Chondrocyte (in vitro differentiated cells): ENCODE data around the gene SOS2. TPM values are rescaled to one million over a fixed set of nuclear protein-coding genes. Genes with fewer than 3 reads are reported as not detected.

Experiments used
- DNase-seq: peaks from one replicate; pipeline ENCODE4 v3.0.0; 2021; ENCODE audit warnings: mixed read lengths, low spot score
- H3K27ac Mint-ChIP-seq: one replicate; pipeline ENCODE4 v1.8.0; 2021; ENCODE audit warnings: mild to moderate bottlenecking, moderate library complexity, mixed read lengths; ENCODE audit not compliant: unreplicated experiment
- H3K27me3 Mint-ChIP-seq: 2 replicates; pipeline ENCODE4 v1.8.0; 2021; ENCODE audit warnings: low read depth, mixed read lengths
- H3K36me3 Mint-ChIP-seq: 2 replicates; pipeline ENCODE4 v1.8.0; 2021; ENCODE audit warnings: low read depth, mixed read lengths
- H3K4me1 Mint-ChIP-seq: 2 replicates; pipeline ENCODE4 v1.8.0; 2021; ENCODE audit warnings: low read depth, mild to moderate bottlenecking, mixed read lengths
- H3K4me3 Mint-ChIP-seq: one replicate; pipeline ENCODE4 v1.8.0; 2021; ENCODE audit warnings: mild to moderate bottlenecking, moderate library complexity, mixed read lengths; ENCODE audit not compliant: unreplicated experiment
- H3K9me3 Mint-ChIP-seq: 2 replicates; pipeline ENCODE4 v1.8.0; 2021; ENCODE audit warnings: low read depth, mixed read lengths
- total RNA-seq: library from RNA; stranded (reverse); gene quantifications from 3 replicates; pipeline ENCODE4 v1.2.1, GENCODE V29; 2021
- TF ChIP-seq, protein P1 (sequence below): fragments of 200-600 bp; sonication (generic); IDR thresholded peaks from 2 replicates; pipeline ENCODE4 v1.5.0; 2021; ENCODE audit warnings: antibody characterized with exemption, mild to moderate bottlenecking, moderate library complexity

Gene SOS2
- total RNA-seq, 1 donor from 2014 or later = 28.1 TPM

DNA sequence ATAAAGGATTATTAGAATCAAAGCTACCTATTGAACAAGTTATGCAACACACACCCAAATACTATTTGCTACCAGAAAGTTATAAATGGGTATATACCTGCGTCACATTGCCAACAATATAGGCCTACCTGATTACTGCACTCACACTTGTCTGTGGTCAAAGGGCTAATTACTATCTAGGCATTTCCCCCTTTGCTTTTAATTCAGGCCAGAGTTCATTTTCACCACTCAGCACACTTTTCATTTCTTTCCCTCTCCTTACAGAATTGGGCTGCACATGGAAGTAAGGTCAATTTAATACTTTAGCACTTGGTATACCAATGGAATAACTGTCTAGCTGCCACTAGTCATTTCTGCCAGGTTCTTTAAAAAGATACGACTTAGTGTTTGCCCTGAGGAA, 1.7 kb downstream of the SOS2 start:
- TF ChIP-seq, protein P1, sequence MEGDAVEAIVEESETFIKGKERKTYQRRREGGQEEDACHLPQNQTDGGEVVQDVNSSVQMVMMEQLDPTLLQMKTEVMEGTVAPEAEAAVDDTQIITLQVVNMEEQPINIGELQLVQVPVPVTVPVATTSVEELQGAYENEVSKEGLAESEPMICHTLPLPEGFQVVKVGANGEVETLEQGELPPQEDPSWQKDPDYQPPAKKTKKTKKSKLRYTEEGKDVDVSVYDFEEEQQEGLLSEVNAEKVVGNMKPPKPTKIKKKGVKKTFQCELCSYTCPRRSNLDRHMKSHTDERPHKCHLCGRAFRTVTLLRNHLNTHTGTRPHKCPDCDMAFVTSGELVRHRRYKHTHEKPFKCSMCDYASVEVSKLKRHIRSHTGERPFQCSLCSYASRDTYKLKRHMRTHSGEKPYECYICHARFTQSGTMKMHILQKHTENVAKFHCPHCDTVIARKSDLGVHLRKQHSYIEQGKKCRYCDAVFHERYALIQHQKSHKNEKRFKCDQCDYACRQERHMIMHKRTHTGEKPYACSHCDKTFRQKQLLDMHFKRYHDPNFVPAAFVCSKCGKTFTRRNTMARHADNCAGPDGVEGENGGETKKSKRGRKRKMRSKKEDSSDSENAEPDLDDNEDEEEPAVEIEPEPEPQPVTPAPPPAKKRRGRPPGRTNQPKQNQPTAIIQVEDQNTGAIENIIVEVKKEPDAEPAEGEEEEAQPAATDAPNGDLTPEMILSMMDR = no peak
- no peak for DNase-seq
- H3K4me3 Mint-ChIP-seq = peak overlapping the region; percentile 77
- no peaks in the 10 kb centered on the region for H3K27me3 Mint-ChIP-seq
- peaks cover 2% of the 10 kb centered on the region for H3K9me3 Mint-ChIP-seq
- no peaks in the 10 kb centered on the region for H3K36me3 Mint-ChIP-seq
- peak overlapping the region; percentile 92 for H3K27ac Mint-ChIP-seq
- peaks cover 68% of the 10 kb centered on the region for H3K4me1 Mint-ChIP-seq

GRCh38 chr14:50228313-50228712, 3.1 kb downstream of the SOS2 start:
- H3K4me3 Mint-ChIP-seq = no peak overlapping the region
- H3K27me3 Mint-ChIP-seq = no peaks in the 10 kb centered on the region

GRCh38 chr14:50225974-50226297, 5.4 kb downstream of the SOS2 start:
- TF ChIP-seq, protein P1 = no peak
- Mint-ChIP-seq H3K27ac (peak overlapping the region; percentile 92), H3K27me3 (no peaks in the 10 kb centered on the region), H3K4me1 (peaks cover 71% of the 10 kb centered on the region), H3K9me3 (peaks cover 2% of the 10 kb centered on the region), H3K4me3 (peak overlapping the region; percentile 31), H3K36me3 (no peaks in the 10 kb centered on the region)
- no peak for DNase-seq

More at GRCh38 chr14:50228313-50228712, 3.1 kb downstream of the SOS2 start:
- TF ChIP-seq, protein P1 = no peak
- Mint-ChIP-seq H3K36me3 (no peaks in the 10 kb centered on the region), H3K27ac (no peak overlapping the region), H3K9me3 (peaks cover 2% of the 10 kb centered on the region), H3K4me1 (peaks cover 68% of the 10 kb centered on the region)
- DNase-seq = no peak

- Mint-ChIP-seq H3K4me3 (peak overlapping the region; percentile 31), H3K9me3 (peaks cover 2% of the 10 kb centered on the region), H3K36me3 (no peaks in the 10 kb centered on the region), H3K27me3 (no peaks in the 10 kb centered on the region), H3K4me1 (peaks cover 76% of the 10 kb centered on the region), H3K27ac (peak overlapping the region; percentile 92)
- DNase-seq = no peak
- TF ChIP-seq, protein P1 = no peak
These were observed 6.1 kb downstream of the SOS2 start for GRCh38 chr14:50225067-50225973.

GRCh38 chr14:50222055-50222613, 9.2 kb downstream of the SOS2 start:
- H3K36me3 Mint-ChIP-seq = no peaks in the 10 kb centered on the region
- H3K4me1 Mint-ChIP-seq = peaks cover 62% of the 10 kb centered on the region
- no peaks in the 10 kb centered on the region for H3K9me3 Mint-ChIP-seq
- H3K27me3 Mint-ChIP-seq = no peaks in the 10 kb centered on the region
- H3K4me3 Mint-ChIP-seq = no peak overlapping the region
- no peak for DNase-seq
- peak overlapping the region; percentile 67 for H3K27ac Mint-ChIP-seq
- TF ChIP-seq, protein P1 = no peak
